Lung (tissue), 12 donors: Measurements from ENCODE around the gene GNA12. TPM values are rescaled to one million over a fixed set of nuclear protein-coding genes. Genes with fewer than 3 reads are reported as not detected.
A peak's percentile ranks its signal among the peaks of the same experiment; 100 is the strongest.

ENCODE experiments used
- ATAC-seq: fragments of 200-7000 bp; cut with Tn5 transposase; one replicate; pipeline ENCODE4 v1.9.1; 2020; ENCODE audit warnings: moderate number of reproducible peaks; ENCODE audit not compliant: insufficient read depth, low FRiP score
- DNase-seq, 3 donors: peaks; one replicate each; pipeline ENCODE4 v3.0.0-alpha.2; 2013 to 2017
- H3K27ac ChIP-seq, 2 donors: one replicate each; pipeline ENCODE4 v1.5.1; 2013; ENCODE audit warnings: mild to moderate bottlenecking in 2 of 2, moderate library complexity in 2 of 2, control low read depth in 1 of 2, inconsistent platforms in 1 of 2, low read depth in 1 of 2, low read length in 1 of 2
- H3K27me3 ChIP-seq, 3 donors: one replicate each; pipeline ENCODE4 v1.5.1; 2013; ENCODE audit warnings: low read length in 2 of 3; ENCODE audit not compliant: control insufficient read depth in 3 of 3, insufficient read depth in 3 of 3
- H3K36me3 ChIP-seq, 4 donors: one replicate each; pipeline ENCODE4 v1.5.1; 2013; ENCODE audit warnings: low read length in 4 of 4, mild to moderate bottlenecking in 1 of 4, moderate library complexity in 1 of 4; ENCODE audit not compliant: control insufficient read depth in 4 of 4, insufficient read depth in 4 of 4
- H3K4me1 ChIP-seq, 5 donors: one replicate each; pipeline ENCODE4 v1.5.1; 2013; ENCODE audit warnings: low read length in 5 of 5, mild to moderate bottlenecking in 2 of 5, moderate library complexity in 1 of 5; ENCODE audit not compliant: control insufficient read depth in 5 of 5, insufficient read depth in 5 of 5
- H3K4me3 ChIP-seq: one replicate; pipeline ENCODE4 v1.5.1; 2013; ENCODE audit warnings: mild to moderate bottlenecking, control low read depth, moderate library complexity
- H3K9ac ChIP-seq, 2 donors: one replicate each; pipeline ENCODE4 v1.5.1; 2013; ENCODE audit warnings: low read length in 2 of 2, control low read depth in 1 of 2; ENCODE audit not compliant: insufficient read depth in 1 of 2
- H3K9me3 ChIP-seq, 4 donors: one replicate each; pipeline ENCODE4 v1.5.1; 2013; ENCODE audit warnings: low read length in 3 of 4, mild to moderate bottlenecking in 1 of 4, moderate library complexity in 1 of 4; ENCODE audit not compliant: control insufficient read depth in 4 of 4, insufficient read depth in 3 of 4
- CTCF ChIP-seq: IDR thresholded peaks from 2 replicates; pipeline ENCODE4 v1.5.1; 2012; ENCODE audit warnings: mild to moderate bottlenecking; ENCODE audit errors: control extremely low read depth, extremely low read depth
- WGBS, 2 donors: extraction: QIAGEN DNeasy Blood & Tissue Kit; methylation state at CpG; one replicate each; pipeline ENCODE4 v1.1.7; 2013; 5-methylcytosine and 5-hydroxymethylcytosine counted together
- polyA plus RNA-seq, 2 donors: library from polyadenylated mRNA; stranded (reverse); fragments of 200-250 nt; gene quantifications; one replicate each; pipeline ENCODE4 v1.2.1, GENCODE V29; 2013
- total RNA-seq, 2 donors: library from RNA; depleted of rRNA in 1 of 2; stranded (reverse); fragments of >200 nt in 1 of 2; gene quantifications; one replicate each; pipeline ENCODE4 v1.2.1, GENCODE V29; 2014 to 2021
- donor health status: control.
- donor health status: control.
- donor health status: Bipolar disorder and iron deficiency.
- donor health status: healthy.
- donor health status: DM: yes; HTN: yes; CAD: no.

GNA12 gene
- total and polyA plus RNA-seq, 4 donors: 11.0 to 51.9 (median 33.5) TPM

GRCh38 chr7:2805213-2805944, 38.7 kb downstream of the GNA12 start:
- H3K27ac ChIP-seq: peak overlapping the region in 1 of 2 donors; percentile 70
- 89 to 91% methylated on average over 18 of the region's 18 CpGs for WGBS, 2 donors
- peaks cover 24 to 72% (median 36%) of the 10 kb centered on the region in 5 donors for H3K4me1 ChIP-seq
- ATAC-seq (no peak), DNase-seq (peak; percentile 63 to 71 (median 67))
- no peak overlapping the region for H3K4me3 ChIP-seq
- no peaks in the 10 kb centered on the region for H3K36me3 ChIP-seq
- TF ChIP-seq CTCF: no peak
- no peaks in the 10 kb centered on the region for H3K27me3 ChIP-seq
- peak overlapping the region in 1 of 2 donors; percentile 57 for H3K9ac ChIP-seq
- H3K9me3 ChIP-seq: no peaks in the 10 kb centered on the region

GRCh38 chr7:2804227-2804763, 39.8 kb downstream of the GNA12 start:
- Histone ChIP-seq H3K9ac (no peak overlapping the region), H3K27ac (peak overlapping the region in 1 of 2 donors; percentile 70), H3K4me1 (peaks cover 22 to 78% (median 41%) of the 10 kb centered on the region in 5 donors), H3K36me3 (no peaks in the 10 kb centered on the region), H3K27me3 (no peaks in the 10 kb centered on the region), H3K9me3 (no peaks in the 10 kb centered on the region), H3K4me3 (no peak overlapping the region)
- no peak for TF ChIP-seq CTCF
- ATAC-seq: no peak
- DNase-seq: peak in 2 of 3 donors; percentile 24 to 36
- 88 to 94% methylated on average over 6 of the region's 6 CpGs for WGBS, 2 donors

- 78 to 85% methylated on average over 4 of the region's 4 CpGs for WGBS, 2 donors
- Histone ChIP-seq H3K4me3 (no peak overlapping the region), H3K36me3 (no peaks in the 10 kb centered on the region), H3K27me3 (no peaks in the 10 kb centered on the region), H3K4me1 (peaks cover 18 to 78% (median 41%) of the 10 kb centered on the region in 5 donors), H3K9me3 (no peaks in the 10 kb centered on the region), H3K27ac (no peak overlapping the region), H3K9ac (peak overlapping the region in 1 of 2 donors; percentile 85)
- DNase-seq (peak in 2 of 3 donors; percentile 31 to 42), ATAC-seq (no peak)
- TF ChIP-seq CTCF: no peak
These were observed 40.4 kb downstream of the GNA12 start for GRCh38 chr7:2803755-2804154.
